ENCODE measurements around the gene P2RY8. TPM values are rescaled to one million over a fixed set of nuclear protein-coding genes. Genes with fewer than 3 reads are reported as not detected.
A peak's percentile ranks its signal among the peaks of the same experiment; 100 is the strongest.
"Not testable (repeated sequence)": the region's sequence is repeated elsewhere in the genome, so short reads cannot be mapped to it uniquely, and the experiment has no call there.

Gene P2RY8
- total RNA-seq, 1 donor from 2014 or later: 1.5 TPM

DNA sequence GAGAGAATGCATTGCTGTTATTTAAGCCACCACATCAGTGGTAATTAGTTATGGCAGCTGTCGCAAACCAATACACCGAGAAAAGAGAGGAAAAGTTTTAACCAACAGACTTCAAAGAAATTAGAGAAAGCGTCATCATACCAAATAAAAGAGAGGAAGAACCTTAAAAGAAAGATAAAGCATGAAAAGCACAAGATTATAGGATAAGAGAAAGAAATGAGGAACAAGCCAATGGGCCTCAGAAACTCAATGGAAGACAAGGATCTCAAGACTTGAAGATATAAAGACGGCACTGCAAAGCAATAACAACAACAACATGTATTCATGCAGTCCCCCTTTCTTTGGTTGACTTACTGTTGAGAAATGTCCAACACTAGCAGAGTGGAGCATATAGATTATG lies 61.5 kb downstream of the P2RY8 start:
- intact Hi-C loops (cut with DNase I): no loop called here
- no peak for DNase-seq (ENCODE audit: low spot score)

DNA sequence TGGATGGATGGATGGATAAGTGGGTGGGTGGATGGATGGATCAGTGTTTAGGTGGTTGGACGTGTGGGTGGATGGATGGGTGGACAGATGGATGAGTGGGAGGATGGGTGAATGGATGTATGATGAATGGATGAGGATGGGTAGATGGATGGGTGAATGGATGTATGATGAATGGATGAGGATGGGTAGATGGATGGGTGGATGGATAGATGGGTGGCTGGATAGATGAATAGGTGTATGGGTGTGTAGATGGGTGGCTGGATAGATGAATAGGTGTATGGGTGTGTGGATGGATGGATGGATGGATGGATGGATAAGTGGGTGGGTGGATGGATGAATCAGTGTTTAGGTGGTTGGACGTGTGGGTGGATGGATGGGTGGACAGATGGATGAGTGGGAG lies 62.4 kb downstream of the P2RY8 start:
- DNase-seq (ENCODE audit: low spot score); intact Hi-C loops (cut with DNase I): not testable (repeated sequence)

DNA sequence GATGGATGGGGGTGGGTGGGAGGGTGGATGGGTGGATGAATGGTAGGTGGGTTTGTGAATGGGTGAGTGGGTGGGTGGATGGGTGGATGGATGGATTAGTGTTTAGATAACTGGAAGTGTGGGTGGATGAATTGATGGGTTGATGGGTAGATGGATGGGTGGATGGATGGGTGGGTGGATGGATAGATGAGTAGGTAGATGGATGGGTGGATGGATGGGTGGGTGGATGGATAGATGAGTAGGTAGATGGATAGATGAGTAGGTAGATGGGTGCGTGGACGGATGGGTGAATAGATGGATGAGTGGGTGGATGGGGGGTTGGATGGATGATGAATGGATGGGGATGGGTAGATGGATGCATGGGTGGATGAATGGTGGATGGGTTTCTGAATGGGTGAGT lies 64.0 kb downstream of the P2RY8 start:
- no peak for DNase-seq (ENCODE audit: low spot score)
- intact Hi-C loops (cut with DNase I): no loop called here

DNA sequence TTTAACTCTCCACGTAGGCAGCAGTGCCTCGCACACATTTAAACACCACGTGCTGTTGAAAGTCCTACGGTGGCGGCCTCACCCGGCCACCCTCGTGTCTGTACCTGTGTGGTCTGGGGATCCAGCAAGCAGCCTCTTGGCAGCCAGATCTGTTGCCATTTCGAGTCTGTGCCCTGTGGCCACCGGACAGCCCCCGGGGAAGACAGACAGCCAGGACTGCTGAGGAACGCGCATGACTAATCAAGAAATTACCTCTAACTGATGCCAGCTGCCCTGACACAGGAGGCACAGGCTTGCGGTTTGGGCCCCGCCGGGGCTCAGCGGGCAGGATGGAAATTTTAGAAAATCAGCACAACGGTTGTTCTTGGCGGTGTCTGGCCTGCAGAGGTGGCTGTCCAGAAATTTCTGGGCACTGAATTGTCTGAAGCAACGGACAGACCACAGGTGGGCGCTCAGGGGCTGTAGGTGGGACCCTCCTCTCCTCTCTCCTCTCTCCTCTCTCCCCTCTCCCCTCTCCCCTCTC lies 68.7 kb downstream of the P2RY8 start:
- DNase-seq (ENCODE audit: low spot score): no peak
- intact Hi-C loops (cut with DNase I): no loop called here

DNA sequence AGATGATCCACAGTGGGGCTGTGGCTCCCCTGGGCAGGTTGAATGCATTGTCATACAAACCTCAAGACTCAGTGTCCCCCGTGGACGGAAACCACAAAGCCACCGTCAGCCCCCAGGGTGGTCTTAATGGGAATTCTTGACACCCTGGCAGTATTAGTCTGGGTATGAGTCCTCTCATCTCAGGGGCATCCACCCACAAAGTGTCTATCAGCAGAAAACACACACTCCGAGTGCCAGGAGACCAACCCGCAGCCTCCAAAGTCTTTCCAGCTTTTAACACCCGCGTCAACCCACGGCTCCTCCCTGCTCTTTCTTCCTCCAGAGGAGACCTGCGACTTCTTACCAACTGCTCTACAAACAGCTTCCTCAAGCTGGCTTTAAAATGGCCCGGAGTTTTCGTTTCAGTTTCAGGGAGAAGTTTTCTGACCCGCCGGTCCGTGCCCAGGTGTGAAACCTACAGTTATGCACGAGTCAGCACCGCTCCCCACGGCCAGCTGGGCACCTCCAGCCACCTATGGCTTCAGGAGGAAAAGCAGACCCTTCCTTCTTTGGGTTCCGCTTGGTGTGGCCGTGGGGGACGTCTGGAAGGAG lies 69.9 kb downstream of the P2RY8 start:
- DNase-seq (ENCODE audit: low spot score): no peak
- intact Hi-C loops (cut with DNase I): no loop called here

DNA sequence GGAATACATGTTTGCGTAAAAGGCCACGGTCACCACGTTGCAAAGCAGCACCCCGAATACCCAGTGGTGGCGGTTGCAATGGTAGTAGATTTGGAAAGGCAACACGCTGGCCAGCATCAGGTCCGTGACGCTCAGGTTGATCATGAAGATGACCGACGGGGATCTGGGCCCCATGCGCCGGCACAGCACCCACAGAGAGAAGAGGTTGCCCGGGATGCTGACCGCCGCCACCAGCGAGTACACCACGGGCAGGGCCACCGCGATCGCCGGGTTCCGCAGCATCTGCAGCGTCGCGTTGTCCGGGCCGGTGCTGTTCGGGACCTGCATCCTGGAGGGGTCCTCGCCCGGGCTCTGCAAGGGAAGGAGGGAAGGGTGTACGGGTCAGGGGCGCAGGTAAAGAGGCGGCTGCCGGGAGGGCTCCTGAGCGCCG lies 70.7 kb downstream of the P2RY8 start:
- intact Hi-C loops (cut with DNase I): no loop called here
- DNase-seq (ENCODE audit: low spot score): no peak

DNA sequence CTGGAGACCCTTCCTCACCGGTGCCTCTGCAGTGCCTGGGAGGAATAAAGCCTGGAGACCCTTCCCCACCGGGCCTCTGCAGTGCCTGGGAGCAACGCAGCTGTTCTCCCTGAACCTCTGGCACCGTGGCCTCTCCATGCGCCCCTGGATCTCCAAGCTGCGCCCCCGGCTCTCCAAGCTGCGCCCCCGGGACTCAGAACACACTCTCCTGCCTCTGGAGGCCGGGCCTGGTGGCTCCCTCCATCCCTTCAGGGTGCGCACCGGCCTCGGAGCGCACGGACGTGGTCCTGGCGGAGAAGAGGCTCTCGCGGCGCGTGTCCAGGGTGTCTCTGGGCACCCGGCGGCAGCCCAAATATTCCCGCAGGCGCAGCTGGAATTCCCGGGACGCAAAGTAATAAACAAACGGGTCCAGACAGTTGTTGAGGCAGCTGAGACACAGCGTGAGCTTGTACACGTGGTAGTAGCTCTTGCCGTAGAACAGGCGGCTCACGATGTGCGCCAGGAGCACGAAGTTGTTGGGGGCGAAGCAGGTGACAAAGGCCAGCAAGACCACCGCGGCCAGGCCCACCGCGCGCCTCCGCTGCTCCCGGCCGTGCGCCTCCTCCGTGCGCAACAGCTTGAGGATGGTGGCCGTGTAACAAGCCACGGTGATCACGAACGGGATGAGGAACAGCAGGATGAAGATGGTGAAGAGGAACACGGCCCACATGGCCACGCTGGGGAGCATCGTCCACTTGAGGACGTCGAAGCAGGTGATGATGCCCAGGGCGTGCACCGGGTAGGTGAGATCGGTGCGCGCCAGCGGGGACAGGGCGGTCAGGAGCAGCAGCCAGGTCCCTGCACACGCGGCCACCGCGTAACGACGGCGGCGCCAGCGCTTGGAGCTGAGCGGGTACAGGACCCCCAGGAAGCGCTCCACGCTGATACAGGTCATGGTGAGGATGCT lies 71.4 kb downstream of the P2RY8 start:
- intact Hi-C loops (cut with DNase I): no loop called here
- no peak for DNase-seq (ENCODE audit: low spot score)

DNA sequence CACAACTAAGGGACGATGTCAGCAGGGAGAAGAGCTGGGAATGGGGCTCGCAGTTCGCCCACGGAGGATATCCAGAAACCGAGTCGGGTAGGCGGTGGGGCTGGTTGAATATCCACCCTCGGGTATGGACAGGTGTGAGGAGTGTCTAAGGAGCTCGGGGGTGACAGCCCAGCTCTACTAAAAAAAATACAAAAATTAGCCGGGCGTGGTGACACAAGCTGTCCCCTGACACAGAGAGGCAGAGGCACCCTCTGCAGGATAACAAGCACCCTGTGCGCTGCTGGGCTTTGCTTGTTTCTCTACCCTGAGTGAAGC lies 72.1 kb downstream of the P2RY8 start:
- intact Hi-C loops (cut with DNase I): no loop called here
- no peak for DNase-seq (ENCODE audit: low spot score)

DNA sequence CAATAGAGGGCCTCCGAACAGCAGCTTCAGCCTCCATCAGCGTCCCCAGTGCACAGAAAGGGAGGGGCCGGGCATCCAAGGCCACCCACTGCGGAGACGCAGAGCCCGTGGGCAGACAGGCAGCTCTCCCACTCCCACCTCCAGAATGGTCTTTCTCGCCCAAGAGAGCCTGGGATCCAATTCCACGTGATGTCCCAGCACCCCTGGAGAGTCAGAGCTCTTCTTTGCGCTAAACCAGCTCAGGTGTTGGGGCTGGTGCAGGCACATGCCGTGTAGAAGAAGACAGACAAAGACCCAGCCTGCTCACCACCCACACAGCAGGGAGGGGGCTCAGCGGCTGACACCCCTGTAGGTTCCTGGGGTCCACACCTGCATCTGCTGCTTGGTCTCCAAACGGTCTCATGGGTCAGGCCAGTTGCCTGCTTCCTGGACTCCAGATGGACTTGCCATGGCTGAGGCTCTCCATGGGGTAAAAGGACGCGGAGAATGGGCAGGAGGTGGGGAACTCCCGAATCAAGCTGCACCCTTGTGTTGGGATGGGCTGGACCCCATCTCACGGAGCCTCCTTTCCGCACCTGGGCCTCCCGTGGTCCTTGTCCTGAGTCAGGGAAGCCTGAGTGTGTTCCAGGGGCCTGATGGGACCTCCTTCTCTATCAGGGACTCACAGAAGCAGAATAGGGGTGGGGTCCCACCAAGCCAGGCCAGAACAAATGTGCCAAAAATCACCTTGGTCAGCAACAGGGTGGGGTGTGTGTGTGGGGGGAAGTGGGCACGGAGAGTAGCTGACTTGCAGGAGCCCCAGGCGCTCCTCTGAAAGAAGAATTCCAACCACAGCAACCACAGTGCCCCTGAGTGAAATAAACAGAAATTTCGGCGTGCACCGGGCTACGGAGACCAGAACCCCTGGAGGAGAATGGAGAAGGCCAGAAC lies 72.7 kb downstream of the P2RY8 start:
- no peak for DNase-seq (ENCODE audit: low spot score)
- intact Hi-C loops (cut with DNase I): no loop called here

DNA sequence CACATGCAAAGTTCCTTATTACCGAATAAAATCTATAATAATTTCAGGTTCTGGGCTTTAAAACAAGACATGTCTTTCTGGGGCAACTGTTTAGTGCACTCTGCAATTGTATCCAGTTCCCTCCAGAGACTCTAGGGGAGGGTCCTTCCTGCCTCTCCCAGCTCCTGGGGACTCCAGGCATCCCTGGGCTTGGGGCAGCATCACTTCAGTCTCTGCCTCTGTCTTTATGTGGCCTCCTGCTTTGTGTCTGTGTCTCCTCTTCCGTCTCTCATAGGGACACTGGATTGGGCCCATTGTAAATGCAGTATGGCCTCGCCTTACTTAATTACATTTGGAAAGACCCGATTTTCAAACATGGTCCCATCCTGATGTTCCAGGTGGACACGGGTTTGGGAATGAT lies 73.4 kb downstream of the P2RY8 start:
- no peak for DNase-seq (ENCODE audit: low spot score)
- intact Hi-C loops (cut with DNase I): loop anchor here (2.0 kb wide), 1 partner anchor 41 kb away; no protein-coding TSS in a partner anchor

DNA sequence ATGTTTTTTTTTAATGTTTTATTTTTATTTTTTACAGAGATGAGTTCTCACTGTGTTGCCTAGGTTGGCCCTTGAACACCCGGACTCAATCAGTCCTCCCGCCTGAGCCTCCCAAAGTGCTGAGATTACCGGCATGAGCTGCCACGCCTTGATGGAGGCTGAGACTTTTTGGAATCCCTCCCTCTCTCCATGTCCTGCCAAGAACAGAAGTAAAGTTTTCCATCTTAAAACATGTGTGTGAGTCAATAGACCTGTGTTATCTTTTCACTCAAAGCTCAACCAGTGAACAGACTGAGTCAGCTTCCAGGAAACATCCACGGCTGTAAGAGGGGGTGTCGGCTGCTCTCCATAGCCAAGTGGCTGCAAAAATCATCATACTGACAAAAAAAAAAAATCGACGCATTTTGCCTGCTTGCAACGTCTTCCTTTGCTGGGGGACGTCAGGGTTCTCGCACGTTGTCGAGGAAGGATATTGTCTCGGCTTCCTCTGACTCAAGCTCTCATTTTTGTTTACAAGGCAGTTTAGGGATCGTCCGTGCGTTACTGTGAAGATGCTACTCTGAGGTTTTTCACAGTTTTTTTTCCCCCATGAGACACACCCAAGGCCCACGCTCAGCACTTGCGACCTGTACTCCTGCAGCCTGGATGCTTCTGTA lies 74.3 kb downstream of the P2RY8 start:
- intact Hi-C loops (cut with DNase I): loop anchor here (2.0 kb wide), 1 partner anchor 42 kb away; no protein-coding TSS in a partner anchor

DNA sequence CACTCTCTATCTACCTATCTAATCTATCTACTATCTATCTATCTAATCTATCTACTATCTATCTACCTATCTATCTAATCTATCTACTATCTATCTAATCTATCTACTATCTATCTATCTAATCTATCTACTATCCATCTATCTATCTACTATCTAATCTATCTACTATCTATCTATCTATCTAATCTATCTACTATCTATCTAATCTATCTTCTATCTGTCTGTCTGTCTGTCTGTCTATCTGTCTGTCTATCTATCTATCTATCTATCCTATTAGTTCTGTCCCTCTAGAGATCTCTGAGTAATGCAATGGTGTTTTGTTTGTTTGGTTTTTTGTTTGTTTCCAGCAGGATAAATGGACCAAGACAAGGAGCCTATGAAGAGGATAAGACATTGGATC lies 74.9 kb downstream of the P2RY8 start:
- DNase-seq (ENCODE audit: low spot score): no peak
- intact Hi-C loops (cut with DNase I): loop anchor here (2.0 kb wide), 1 partner anchor 43 kb away; no protein-coding TSS in a partner anchor

More for the DNA sequence above, 74.3 kb downstream of the P2RY8 start:
- DNase-seq (ENCODE audit: low spot score): no peak

DNA sequence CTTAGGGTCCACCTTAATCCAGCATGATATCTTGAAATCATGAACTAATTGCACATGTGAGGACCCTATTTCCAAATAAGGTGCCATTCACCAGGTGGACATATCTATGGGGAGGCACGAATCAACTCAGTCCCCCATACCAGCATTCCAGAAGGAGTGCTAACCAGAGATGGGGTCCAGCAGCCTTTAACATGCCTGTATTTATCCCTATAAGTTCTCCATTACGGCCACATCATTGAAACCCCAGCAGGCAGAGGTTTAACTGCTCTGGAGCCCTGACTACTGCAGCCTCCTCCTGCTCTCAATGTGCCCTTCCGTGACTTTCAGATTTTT lies 81.1 kb downstream of the P2RY8 start:
- intact Hi-C loops (cut with DNase I): loop anchor here (10.0 kb wide), 1 partner anchor 1159 kb away; no protein-coding TSS in a partner anchor
- DNase-seq (ENCODE audit: low spot score): no peak

DNA sequence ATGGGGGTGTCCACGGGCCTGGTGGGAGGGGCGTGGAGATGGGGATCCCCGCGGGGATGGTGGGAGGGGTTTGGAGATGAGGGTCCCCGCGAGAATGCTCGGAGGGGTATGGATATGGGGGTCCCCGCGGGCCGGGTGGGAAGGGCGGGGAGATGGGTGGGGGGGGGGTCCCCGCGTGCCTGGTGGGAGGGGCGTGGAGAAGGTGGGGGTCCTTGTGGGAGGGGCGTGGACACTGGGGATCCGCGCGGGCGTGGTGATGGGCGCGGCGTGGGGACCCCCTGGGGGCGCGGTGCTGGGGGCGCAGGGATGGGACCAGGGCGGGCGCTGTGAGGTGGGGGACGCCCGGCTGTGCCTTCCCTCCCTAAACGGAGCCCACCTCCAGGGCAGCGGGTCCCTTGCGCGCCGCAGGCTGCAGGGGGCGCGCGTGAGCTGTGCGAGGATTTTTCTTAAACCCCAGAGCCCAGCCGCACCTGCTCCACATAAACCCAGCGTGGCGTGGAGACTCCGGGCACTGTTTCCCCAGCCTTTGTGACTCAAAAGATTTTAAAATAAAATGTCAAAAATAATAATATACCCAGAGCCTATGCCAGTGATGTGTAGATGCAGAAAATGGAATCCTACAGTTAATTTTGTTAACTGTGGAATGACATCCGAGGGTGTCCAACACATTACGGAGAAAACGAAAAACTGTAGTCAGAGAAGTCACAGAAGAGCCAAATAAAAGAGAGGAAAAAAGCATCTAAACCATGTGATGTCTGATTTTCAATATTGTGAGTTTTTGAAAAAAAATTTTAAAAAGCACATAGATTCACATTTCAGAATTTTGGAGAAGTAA lies 82.8 kb downstream of the P2RY8 start:
- intact Hi-C loops (cut with DNase I): loop anchor here (5.0 to 10.0 kb wide), 2 partner anchors 138 to 1161 kb away; partner anchors contain the start of gene AKAP17A
- peak; percentile 93 for DNase-seq (ENCODE audit: low spot score)

DNA sequence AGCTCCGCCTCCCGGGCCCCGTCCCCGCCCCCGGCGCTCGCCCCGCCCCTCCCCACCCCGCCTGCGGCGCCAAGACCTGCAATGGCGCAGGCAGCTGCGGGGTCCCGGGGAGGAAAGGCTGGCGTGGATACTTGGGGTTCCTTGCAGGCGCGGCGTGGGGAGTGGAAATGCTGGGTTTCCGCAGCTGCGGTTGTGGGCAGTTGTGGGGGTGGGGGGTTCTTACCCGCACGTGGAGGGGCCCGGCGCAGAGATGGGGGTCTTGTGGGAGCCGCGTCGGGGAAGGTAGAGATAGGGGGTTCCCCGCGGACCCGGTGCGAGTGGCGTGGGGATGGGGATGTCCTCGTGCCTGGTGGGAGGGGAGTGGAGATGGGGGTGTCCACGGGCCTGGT lies 83.6 kb downstream of the P2RY8 start:
- intact Hi-C loops (cut with DNase I): loop anchor here (5.0 to 10.0 kb wide), 2 partner anchors 139 to 1161 kb away; partner anchors contain the start of gene AKAP17A
- no peak for DNase-seq (ENCODE audit: low spot score)

DNA sequence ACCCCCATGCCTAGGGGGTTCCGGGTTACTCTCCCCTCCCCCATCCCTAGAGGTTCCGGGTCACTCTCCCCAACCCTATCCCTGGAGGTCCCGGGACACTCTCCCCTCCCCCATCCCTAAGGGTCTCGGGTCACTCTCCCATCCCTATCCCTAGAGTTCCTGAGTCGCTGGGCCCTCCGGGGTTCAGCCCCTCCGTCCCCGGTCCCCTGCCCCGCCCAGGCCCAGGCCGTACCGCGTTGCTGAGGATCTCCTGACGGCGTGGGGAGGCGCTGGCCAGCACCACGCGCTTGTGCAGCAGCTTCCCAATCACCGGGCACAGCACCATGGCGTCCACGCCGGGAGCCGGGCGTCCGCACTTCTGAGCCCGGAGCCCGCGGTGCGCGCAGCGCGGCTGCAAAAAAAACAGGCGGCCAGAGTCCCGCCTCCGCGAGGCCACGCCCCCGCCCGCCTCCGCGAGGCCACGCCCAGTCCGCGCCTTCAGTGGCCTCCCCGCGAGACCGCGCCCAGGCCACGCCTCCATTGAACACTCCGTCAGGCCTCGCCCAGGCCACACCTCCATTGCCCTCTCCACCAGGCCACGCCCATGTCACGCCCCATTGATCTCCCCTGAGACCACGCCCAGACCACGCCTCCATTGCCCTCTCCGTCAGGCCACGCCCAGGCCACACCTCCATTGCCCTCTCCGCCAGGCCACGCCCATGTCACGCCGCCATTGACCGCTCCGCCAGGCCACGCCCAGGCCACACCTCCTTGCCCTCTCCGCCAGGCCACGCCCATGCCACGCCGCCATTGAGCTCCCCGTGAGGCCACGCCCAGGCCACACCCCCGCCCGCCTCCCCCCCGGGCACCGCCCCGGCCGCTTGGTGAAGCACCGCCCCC lies 84.2 kb downstream of the P2RY8 start, which contains the start of gene ASMTL:
Gene ASMTL (minus strand): TSS at position 394 of the 879 bp plus-strand sequence. CDS start 69 bp downstream, at position 325.
- intact Hi-C loops (cut with DNase I): loop anchor here (5.0 to 10.0 kb wide), 2 partner anchors 140 to 1162 kb away; partner anchors contain the start of gene AKAP17A
- peak; percentile 100 for DNase-seq (ENCODE audit: low spot score)
